Endodermal cell (in vitro differentiated cells): ENCODE results near the gene SKOR1. TPM values are rescaled to one million over a fixed set of nuclear protein-coding genes. Genes with fewer than 3 reads are reported as not detected.

Experiments used
- DNase-seq: peaks from one replicate; pipeline ENCODE4 v3.0.0-alpha.2; 2017
- H3K27ac ChIP-seq: 2 replicates; pipeline ENCODE4 v1.5.1; 2013; ENCODE audit warnings: mild to moderate bottlenecking, low read depth, low read length, moderate library complexity
- H3K27me3 ChIP-seq: 2 replicates; pipeline ENCODE4 v1.6.1; 2013; ENCODE audit warnings: mild to moderate bottlenecking, low read length, moderate library complexity; ENCODE audit not compliant: insufficient read depth, control insufficient read depth, poor library complexity, severe bottlenecking
- H3K36me3 ChIP-seq: 2 replicates; pipeline ENCODE4 v1.7.0; 2013; ENCODE audit warnings: mild to moderate bottlenecking, low read length, moderate library complexity; ENCODE audit not compliant: control insufficient read depth, insufficient read depth
- H3K4me1 ChIP-seq: one replicate; pipeline ENCODE4 v1.7.0; 2013; ENCODE audit warnings: low read length; ENCODE audit not compliant: control insufficient read depth, insufficient read depth
- H3K4me3 ChIP-seq: 2 replicates; pipeline ENCODE4 v1.5.1; 2013; ENCODE audit warnings: mild to moderate bottlenecking, low read length, moderate library complexity
- H3K9ac ChIP-seq: 2 replicates; pipeline ENCODE4 v1.6.1; 2013; ENCODE audit warnings: mild to moderate bottlenecking, low read length, moderate library complexity; ENCODE audit not compliant: poor library complexity, severe bottlenecking; ENCODE audit errors: extremely low read depth
- H3K9me3 ChIP-seq: 2 replicates; pipeline ENCODE4 v1.6.1; 2013; ENCODE audit warnings: mild to moderate bottlenecking, low read length, moderate library complexity; ENCODE audit not compliant: control insufficient read depth
- H3K27ac Mint-ChIP-seq: 2 replicates; pipeline ENCODE4 v1.8.0; 2020; ENCODE audit warnings: mixed read lengths
- H3K27me3 Mint-ChIP-seq: 2 replicates; pipeline ENCODE4 v1.8.0; 2021; ENCODE audit warnings: mild to moderate bottlenecking, mixed read lengths; ENCODE audit not compliant: insufficient read depth
- H3K36me3 Mint-ChIP-seq: 2 replicates; pipeline ENCODE4 v1.8.0; 2020; ENCODE audit warnings: low read depth, mixed read lengths
- H3K4me1 Mint-ChIP-seq: 2 replicates; pipeline ENCODE4 v1.8.0; 2020; ENCODE audit warnings: mixed read lengths
- H3K4me3 Mint-ChIP-seq: 2 replicates; pipeline ENCODE4 v1.8.0; 2020; ENCODE audit warnings: mild to moderate bottlenecking, moderate library complexity, mixed read lengths
- H3K9me3 Mint-ChIP-seq: 2 replicates; pipeline ENCODE4 v1.8.0; 2020; ENCODE audit warnings: mild to moderate bottlenecking, mixed read lengths
- WGBS, 2 experiments: methylation state at CpG; one replicate each; pipeline versions ENCODE4 v1.1.5 to v1.1.7; 2013; ENCODE audit warnings: missing lambda C conversion rate in 2 of 2, mixed read lengths in 1 of 2; ENCODE audit not compliant: insufficient coverage in 1 of 2, insufficient read length in 1 of 2; 5-methylcytosine and 5-hydroxymethylcytosine counted together
- total RNA-seq, 2 donors: library from RNA; stranded (reverse); fragmentation: NEBNext Ultra II Directional in 1 of 2; extraction: Animal tissue kit (Norgen Biotek cat#: 25700) in 1 of 2; gene quantifications; 2 replicates in 1 of 2; 3 replicates in 1 of 2; pipeline ENCODE4 v1.2.1, GENCODE V29; 2021
- TF ChIP-seq, protein P1 (sequence below): fragments of 200-600 bp; sonication (generic); conservative IDR thresholded peaks from 2 replicates; pipeline ENCODE4 v1.5.0; 2021; ENCODE audit warnings: antibody characterized with exemption, mild to moderate bottlenecking

Gene SKOR1
- total RNA-seq, 2 donors from 2014 or later, result 0.37 to 0.51 TPM

DNA sequence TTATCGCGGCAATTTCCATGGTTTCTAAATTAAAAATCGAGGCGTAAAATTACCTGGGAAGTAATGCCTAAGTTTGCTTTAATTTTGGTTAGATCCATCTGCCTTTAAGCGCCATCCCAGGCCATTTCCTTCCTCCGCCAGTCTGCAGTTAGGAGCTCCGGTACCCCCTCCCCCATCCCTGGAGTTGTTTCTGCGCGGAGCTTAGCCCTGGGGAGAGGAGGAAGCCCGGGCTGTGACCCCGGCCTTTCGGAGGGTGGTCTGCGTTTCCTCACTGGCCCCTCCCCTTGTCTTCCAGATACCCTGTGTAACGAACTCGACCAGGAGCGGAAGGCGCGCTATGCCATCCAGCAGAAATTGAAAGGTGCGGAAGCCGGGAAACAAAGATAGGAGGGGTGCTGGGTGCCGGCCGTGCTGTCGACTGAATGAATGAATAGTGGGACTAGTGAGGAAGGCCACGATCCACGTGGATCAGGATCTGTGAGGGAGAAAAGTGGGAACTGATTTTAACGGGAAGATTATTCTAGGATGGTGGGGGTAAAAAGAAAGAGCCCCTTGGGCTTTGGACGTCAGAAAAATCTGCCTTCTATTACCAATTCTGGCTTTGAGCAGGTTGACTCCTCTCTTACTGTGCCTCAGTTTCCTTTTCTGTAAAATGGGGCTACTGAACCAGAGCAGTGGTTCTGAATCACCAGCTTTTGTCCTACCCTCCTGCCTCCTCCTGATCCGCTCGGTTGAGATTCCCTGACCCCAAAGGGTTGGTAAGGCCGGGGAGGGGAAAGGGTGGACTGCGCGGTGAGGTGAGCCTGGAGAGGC, 7.8 kb downstream of the SKOR1 start:
- Mint-ChIP-seq H3K4me3 (peak overlapping the region; percentile 39), H3K36me3 (no peaks in the 10 kb centered on the region), H3K27ac (no peak overlapping the region), H3K4me1 (peaks cover 29% of the 10 kb centered on the region), H3K27me3 (peaks cover 100% of the 10 kb centered on the region), H3K9me3 (no peaks in the 10 kb centered on the region)
- Histone ChIP-seq H3K9ac (no peak overlapping the region), H3K27me3 (peaks cover 100% of the 10 kb centered on the region), H3K9me3 (no peaks in the 10 kb centered on the region), H3K36me3 (no peaks in the 10 kb centered on the region), H3K27ac (no peak overlapping the region), H3K4me1 (peaks cover 4% of the 10 kb centered on the region), H3K4me3 (peak overlapping the region; percentile 56)
- WGBS, 2 experiments, result 3 to 4% methylated on average over 21 to 32 of the region's 32 CpGs
- TF ChIP-seq, protein P1, sequence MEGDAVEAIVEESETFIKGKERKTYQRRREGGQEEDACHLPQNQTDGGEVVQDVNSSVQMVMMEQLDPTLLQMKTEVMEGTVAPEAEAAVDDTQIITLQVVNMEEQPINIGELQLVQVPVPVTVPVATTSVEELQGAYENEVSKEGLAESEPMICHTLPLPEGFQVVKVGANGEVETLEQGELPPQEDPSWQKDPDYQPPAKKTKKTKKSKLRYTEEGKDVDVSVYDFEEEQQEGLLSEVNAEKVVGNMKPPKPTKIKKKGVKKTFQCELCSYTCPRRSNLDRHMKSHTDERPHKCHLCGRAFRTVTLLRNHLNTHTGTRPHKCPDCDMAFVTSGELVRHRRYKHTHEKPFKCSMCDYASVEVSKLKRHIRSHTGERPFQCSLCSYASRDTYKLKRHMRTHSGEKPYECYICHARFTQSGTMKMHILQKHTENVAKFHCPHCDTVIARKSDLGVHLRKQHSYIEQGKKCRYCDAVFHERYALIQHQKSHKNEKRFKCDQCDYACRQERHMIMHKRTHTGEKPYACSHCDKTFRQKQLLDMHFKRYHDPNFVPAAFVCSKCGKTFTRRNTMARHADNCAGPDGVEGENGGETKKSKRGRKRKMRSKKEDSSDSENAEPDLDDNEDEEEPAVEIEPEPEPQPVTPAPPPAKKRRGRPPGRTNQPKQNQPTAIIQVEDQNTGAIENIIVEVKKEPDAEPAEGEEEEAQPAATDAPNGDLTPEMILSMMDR, result no peak
- DNase-seq, result peak; percentile 75

DNA sequence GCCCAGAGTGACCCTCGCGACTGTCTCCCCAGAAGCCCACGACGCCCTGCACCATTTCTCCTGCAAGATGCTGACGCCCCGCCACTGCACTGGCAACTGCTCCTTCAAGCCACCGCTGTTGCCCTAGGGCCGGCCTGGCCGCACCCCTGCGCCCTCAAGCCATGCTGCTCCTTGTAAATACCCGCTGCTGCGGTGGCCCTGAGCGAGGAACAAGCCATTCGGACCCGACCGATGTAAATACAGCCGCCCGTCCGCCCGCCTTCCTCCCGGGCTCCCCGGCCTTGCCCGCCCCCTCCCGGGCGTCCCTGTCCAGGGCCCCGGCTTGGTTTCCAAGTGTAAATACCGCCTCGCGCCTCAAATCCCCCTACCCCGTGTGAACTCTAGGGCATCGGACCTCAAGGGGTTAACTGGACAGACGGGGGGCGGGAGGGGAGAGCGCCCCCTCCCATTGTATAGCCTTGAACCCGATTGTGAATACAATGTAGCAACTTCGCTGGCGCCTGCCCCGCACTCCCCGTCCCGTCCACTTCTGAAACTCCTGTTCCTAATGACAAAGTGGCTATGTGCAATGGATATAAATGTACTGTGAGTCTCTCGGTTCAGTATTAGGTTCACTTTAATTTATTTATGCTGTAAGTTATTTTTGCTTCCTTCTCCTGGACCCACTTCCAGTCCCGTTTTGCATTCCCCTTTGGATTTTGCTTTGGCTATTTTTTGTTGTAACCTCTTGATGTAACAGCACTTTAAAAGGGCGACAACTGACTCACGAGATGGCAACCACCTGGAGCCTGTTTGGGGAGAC, 8.6 kb downstream of the SKOR1 start:
- no peaks in the 10 kb centered on the region for H3K9me3 Mint-ChIP-seq
- H3K36me3 Mint-ChIP-seq, result no peaks in the 10 kb centered on the region
- Histone ChIP-seq H3K9ac (no peak overlapping the region), H3K4me3 (peak overlapping the region; percentile 56), H3K4me1 (no peaks in the 10 kb centered on the region), H3K9me3 (no peaks in the 10 kb centered on the region), H3K36me3 (no peaks in the 10 kb centered on the region), H3K27ac (no peak overlapping the region), H3K27me3 (peaks cover 100% of the 10 kb centered on the region)
- H3K4me3 Mint-ChIP-seq, result peak overlapping the region; percentile 39
- TF ChIP-seq, protein P1, result peak; percentile 73
- 1 to 2% methylated on average over 30 to 44 of the region's 44 CpGs for WGBS, 2 experiments
- peaks cover 100% of the 10 kb centered on the region for H3K27me3 Mint-ChIP-seq
- DNase-seq, result peak; percentile 87
- peaks cover 28% of the 10 kb centered on the region for H3K4me1 Mint-ChIP-seq
- no peak overlapping the region for H3K27ac Mint-ChIP-seq

DNA sequence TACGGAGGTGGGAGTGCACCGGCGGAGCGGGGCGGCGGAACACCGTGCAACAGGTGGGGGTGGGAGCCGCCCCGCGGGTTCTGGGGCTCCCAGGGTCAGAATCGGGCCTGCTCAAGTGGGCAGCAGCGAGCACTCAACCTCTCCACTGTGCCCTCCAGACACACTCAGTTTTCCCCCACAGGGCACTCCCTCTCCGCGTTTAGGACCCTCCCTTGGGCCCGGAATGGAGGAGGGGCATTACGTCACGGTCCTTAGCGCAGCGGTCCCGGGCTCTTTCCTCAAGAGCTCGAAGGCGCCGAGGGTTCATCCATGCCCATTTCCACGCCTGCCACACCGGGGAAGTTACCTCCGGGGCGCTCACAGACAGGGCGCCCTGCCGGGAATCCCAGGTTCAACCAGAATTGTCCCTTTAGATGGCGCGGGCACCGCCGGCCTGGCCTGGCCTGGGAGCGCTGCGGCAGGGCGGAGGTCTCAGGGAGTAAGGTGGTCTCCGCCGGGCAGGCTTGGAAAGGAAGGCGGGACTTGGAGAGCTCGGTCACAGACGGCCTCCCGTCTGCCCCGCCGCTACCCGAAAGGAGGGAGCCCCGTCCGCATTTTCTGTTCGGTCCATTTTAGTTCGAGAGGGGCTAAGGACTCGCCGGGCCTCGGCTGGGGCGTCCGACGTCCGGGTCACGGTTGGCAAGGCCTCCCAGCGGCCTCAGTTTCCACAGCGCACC, 9.4 kb downstream of the SKOR1 start:
- Mint-ChIP-seq H3K27me3 (peaks cover 93% of the 10 kb centered on the region), H3K36me3 (no peaks in the 10 kb centered on the region), H3K27ac (no peak overlapping the region), H3K9me3 (no peaks in the 10 kb centered on the region), H3K4me3 (peak overlapping the region; percentile 39), H3K4me1 (peaks cover 28% of the 10 kb centered on the region)
- Histone ChIP-seq H3K9me3 (no peaks in the 10 kb centered on the region), H3K27ac (no peak overlapping the region), H3K27me3 (peaks cover 98% of the 10 kb centered on the region), H3K4me1 (no peaks in the 10 kb centered on the region), H3K4me3 (peak overlapping the region; percentile 71), H3K9ac (no peak overlapping the region), H3K36me3 (no peaks in the 10 kb centered on the region)
- TF ChIP-seq, protein P1, result no peak
- peak; percentile 80 for DNase-seq
- WGBS, 2 experiments, result 2% methylated on average over 15 to 59 of the region's 59 CpGs
